Measurements from ENCODE around the gene OR52N5. TPM values are rescaled to one million over a fixed set of nuclear protein-coding genes. Genes with fewer than 3 reads are reported as not detected.
A peak's percentile ranks its signal among the peaks of the same experiment; 100 is the strongest.

The OR52N5 gene
- total and polyA plus RNA-seq, 9 of the 15 experiments (the other 6 are each of a cell fraction or from before 2014, with no cell fraction given), result not detected

- no peak for TF ChIP-seq CHD4 (IDR thresholded peaks at IDR 0.05; ENCODE audit: insufficient read depth, insufficient replicate concordance, low read depth, low read length, poor library complexity, severe bottlenecking)
- no peak for TF ChIP-seq PRMT5 (CRISPR knock-in tag; IDR thresholded peaks at IDR 0.05)
- TF ChIP-seq RHOXF2B (CRISPR knock-in tag; conservative IDR thresholded peaks at IDR 0.05), result no peak
- TF ChIP-seq HNRNPL (IDR thresholded peaks at IDR 0.05; ENCODE audit: low read depth, low read length), result no peak
- no peak for TF ChIP-seq ELF2 (CRISPR knock-in tag; IDR thresholded peaks at IDR 0.05)
- no peak for TF ChIP-seq ETV5 (CRISPR knock-in tag; IDR thresholded peaks at IDR 0.05; ENCODE audit: low read depth)
- TF ChIP-seq FOXA3 (CRISPR knock-in tag; conservative IDR thresholded peaks at IDR 0.05 in 1 of 2, IDR thresholded peaks at IDR 0.05 in 1 of 2), result no peak
- peak; percentile 81 for TF ChIP-seq NFRKB (IDR thresholded peaks at IDR 0.05; ENCODE audit: low read depth)
- TF ChIP-seq SLC30A9 (CRISPR knock-in tag; IDR thresholded peaks at IDR 0.05), result no peak
- TF ChIP-seq ILK (tag; IDR thresholded peaks at IDR 0.05; ENCODE audit: borderline replicate concordance, low read depth), result no peak
- TF ChIP-seq ZSCAN29 (IDR thresholded peaks at IDR 0.05), result no peak
- no peak for TF ChIP-seq HDGF (IDR thresholded peaks at IDR 0.05)
- TF ChIP-seq ZNF316 (IDR thresholded peaks at IDR 0.05), result no peak
- no peak for TF ChIP-seq ZKSCAN1 (IDR thresholded peaks at IDR 0.05; ENCODE audit: low read depth, low read length)
These were observed 27.0 kb upstream of the OR52N5 start (continued) for GRCh38 chr11:5809905-5810795.

Data from K562 (cell line).